ENCODE measurements around the gene PLTP. TPM values are rescaled to one million over a fixed set of nuclear protein-coding genes. Genes with fewer than 3 reads are reported as not detected.

PLTP gene
- total RNA-seq, 1 donor from 2014 or later = 12.9 TPM

DNA sequence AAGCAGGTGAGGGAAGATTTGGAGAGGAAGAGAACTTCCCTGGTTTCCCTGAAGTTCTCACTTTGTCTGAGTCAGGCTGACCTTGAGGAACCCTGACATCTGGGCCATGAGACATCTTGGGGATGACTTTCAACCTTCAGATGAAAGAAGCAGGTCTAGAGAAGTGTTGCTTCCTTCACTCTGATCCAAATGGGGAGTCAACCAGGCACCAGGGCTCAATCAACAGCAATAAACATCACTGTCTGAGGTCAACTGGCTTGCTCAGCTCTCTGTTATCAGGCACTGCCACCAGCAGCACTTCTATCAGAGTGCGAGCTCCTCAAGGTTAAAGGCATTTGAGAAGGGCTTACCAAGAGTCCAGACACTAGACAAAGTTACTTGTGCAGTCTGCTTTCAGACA, 61.0 kb downstream of the PLTP start:
- DNase-seq (ENCODE audit: low read depth) = no peak

- DNase-seq (ENCODE audit: low read depth) = no peak
Measured at GRCh38 chr20:45850238-45850637, 61.7 kb downstream of the PLTP start.

GRCh38 chr20:45848969-45849582, 62.9 kb downstream of the PLTP start:
- DNase-seq (ENCODE audit: low read depth) = no peak

Other genes starting within 250 kb of the PLTP start
- not detected in 2 replicates for gene WFDC11, start 241.9 kb downstream of the PLTP start, total RNA-seq
- not detected in 2 replicates for gene WFDC13, start 210.1 kb downstream of the PLTP start, total RNA-seq
- gene WFDC10B, start 207.1 kb downstream of the PLTP start, total RNA-seq = not detected in 2 replicates
- not detected in 2 replicates for gene SPINT4, start 189.8 kb downstream of the PLTP start, total RNA-seq
- gene WFDC3, start 120.3 kb downstream of the PLTP start, total RNA-seq = 0.24 and 1.8 TPM in 2 replicates
- 27.1 and 31.6 TPM in 2 replicates for gene DNTTIP1, start 120.2 kb downstream of the PLTP start, total RNA-seq
- 1.8 and 2.4 TPM in 2 replicates for gene UBE2C, start 99.5 kb downstream of the PLTP start, total RNA-seq
- 678 and 849 TPM in 2 replicates for gene TNNC2, start 84.8 kb downstream of the PLTP start, total RNA-seq
- gene SNX21, start 78.4 kb downstream of the PLTP start, total RNA-seq = 131 and 161 TPM in 2 replicates
- 29.8 and 47.2 TPM in 2 replicates for gene ACOT8, start 54.8 kb downstream of the PLTP start, total RNA-seq
- gene ZSWIM3, start 54.5 kb downstream of the PLTP start, total RNA-seq = 4.5 and 4.7 TPM in 2 replicates
- gene ZSWIM1, start 30.9 kb downstream of the PLTP start, total RNA-seq = 10.4 and 11.4 TPM in 2 replicates
- gene SPATA25, start 24.5 kb downstream of the PLTP start, total RNA-seq = 5.9 and 10.2 TPM in 2 replicates
- gene NEURL2, start 20.9 kb downstream of the PLTP start, total RNA-seq = 34.3 and 35.1 TPM in 2 replicates
- 218 and 227 TPM in 2 replicates for gene CTSA, start 20.8 kb downstream of the PLTP start, total RNA-seq
- gene PCIF1, start 22.5 kb upstream of the PLTP start, total RNA-seq = 15.7 and 16.0 TPM in 2 replicates
- 14.7 and 15.2 TPM in 2 replicates for gene ZNF335, start 60.0 kb upstream of the PLTP start, total RNA-seq
- not detected in 2 replicates for gene MMP9, start 96.8 kb upstream of the PLTP start, total RNA-seq
- not detected in 2 replicates for gene SLC12A5, start 117.1 kb upstream of the PLTP start, total RNA-seq
- gene NCOA5, start 177.8 kb upstream of the PLTP start, total RNA-seq = 21.4 and 22.9 TPM in 2 replicates
- 0.62 and 0.64 TPM in 2 replicates for gene CD40, start 206.2 kb upstream of the PLTP start, total RNA-seq

Measured in myocyte (in vitro differentiated cells).